H1 (cell line): ENCODE measurements around the gene ACACA. TPM values are rescaled to one million over a fixed set of nuclear protein-coding genes. Genes with fewer than 3 reads are reported as not detected.

ENCODE experiments used
- CTCF ChIA-PET: fragments of 300-600 bp; sonication (Branson Sonifier 250); formaldehyde crosslinking; loops from one replicate; lab custom pipeline; 2021; ENCODE audit not compliant: partially characterized antibody; lab: Charles Lee
- POLR2A ChIA-PET: fragments of 300-600 bp; sonication (Branson Sonifier 250); formaldehyde crosslinking; loops from one replicate; lab custom pipeline; 2021; ENCODE audit warnings: inconsistent platforms; ENCODE audit not compliant: partially characterized antibody; lab: Charles Lee
- DNase-seq, 2 experiments: peaks; one replicate each; pipeline versions ENCODE4 v3.0.0 to v3.0.0-alpha.2; 2010 to 2022; ENCODE audit warnings: low spot score in 2 of 2, low read depth in 1 of 2, mixed read lengths in 1 of 2
- FAIRE-seq: peaks from 2 replicates; lab custom pipeline; 2011; peaks lifted over from hg19 to GRCh38; lab: Jason Lieb, UNC
- H2AFZ ChIP-seq: 2 replicates; pipeline ENCODE4 v1.8.1; 2012; ENCODE audit warnings: low read length, inconsistent platforms
- H2AK5ac ChIP-seq: 2 replicates; pipeline ENCODE4 v1.6.1; 2013; ENCODE audit warnings: low read depth, low read length
- H2BK120ac ChIP-seq: replicated peaks from 2 replicates; pipeline ENCODE3; 2013; ENCODE audit warnings: low read depth, low read length, inconsistent platforms
- H2BK12ac ChIP-seq: 2 replicates; pipeline ENCODE4 v1.6.1; 2013; ENCODE audit warnings: low read depth, low read length
- H2BK15ac ChIP-seq: 2 replicates; pipeline ENCODE4 v1.6.1; 2013; ENCODE audit warnings: low read length
- H2BK20ac ChIP-seq: 2 replicates; pipeline ENCODE4 v1.6.1; 2013; ENCODE audit warnings: low read length
- H2BK5ac ChIP-seq: 2 replicates; pipeline ENCODE4 v1.6.1; 2013; ENCODE audit warnings: low read depth, low read length
- H3K14ac ChIP-seq: 2 replicates; pipeline ENCODE4 v1.6.1; 2013; ENCODE audit warnings: inconsistent platforms; ENCODE audit not compliant: insufficient read length
- H3K18ac ChIP-seq: 2 replicates; pipeline ENCODE4 v1.6.1; 2013; ENCODE audit warnings: low read length; ENCODE audit errors: extremely low read depth
- H3K23ac ChIP-seq: 2 replicates; pipeline ENCODE4 v1.6.1; 2013; ENCODE audit warnings: inconsistent platforms; ENCODE audit not compliant: insufficient read length
- H3K23me2 ChIP-seq: 2 replicates; pipeline ENCODE4 v1.6.1; 2013; ENCODE audit warnings: low read depth, low read length
- H3K27ac ChIP-seq: 2 replicates; pipeline ENCODE4 v1.6.1; 2011; ENCODE audit warnings: low read depth, low read length, inconsistent platforms
- H3K27me3 ChIP-seq, 4 experiments: replicated peaks in 1 of 4; 1 replicate in 1 of 4; 2 replicates in 3 of 4; pipeline versions ENCODE4 v1.6.1 to v1.8.1; 2011 to 2013; ENCODE audit warnings: low read length in 3 of 4, mild to moderate bottlenecking in 3 of 4, inconsistent platforms in 2 of 4, mixed read lengths in 2 of 4, moderate library complexity in 1 of 4; ENCODE audit not compliant: control insufficient read depth in 3 of 4, insufficient read depth in 3 of 4; ENCODE audit errors: extremely low read depth in 1 of 4
- H3K36me3 ChIP-seq, 4 experiments: 2 replicates each; pipeline versions ENCODE4 v1.6.1 to v1.8.1; 2011 to 2013; ENCODE audit warnings: mild to moderate bottlenecking in 4 of 4, low read length in 3 of 4, moderate library complexity in 2 of 4, control low read depth in 1 of 4, inconsistent platforms in 1 of 4; ENCODE audit not compliant: insufficient read depth in 4 of 4, control insufficient read depth in 2 of 4
- H3K4ac ChIP-seq: replicated peaks from 2 replicates; pipeline ENCODE3; 2013; ENCODE audit warnings: low read length, low read depth, mixed read lengths, inconsistent platforms; ENCODE audit not compliant: insufficient read length
- H3K4me1 ChIP-seq, 4 experiments: replicated peaks in 1 of 4; 1 replicate in 1 of 4; 2 replicates in 3 of 4; pipeline versions ENCODE4 v1.6.1 to v1.8.1; 2011 to 2013; ENCODE audit warnings: low read length in 3 of 4, inconsistent platforms in 2 of 4, mixed read lengths in 1 of 4; ENCODE audit not compliant: insufficient read depth in 4 of 4, control insufficient read depth in 3 of 4
- H3K4me2 ChIP-seq, 2 experiments: 2 replicates each; pipeline versions ENCODE4 v1.6.1 to v1.8.1; 2011 to 2013; ENCODE audit warnings: low read depth in 2 of 2, low read length in 2 of 2, control low read depth in 1 of 2, inconsistent platforms in 1 of 2, mild to moderate bottlenecking in 1 of 2; ENCODE audit not compliant: insufficient read depth in 1 of 2
- H3K4me3 ChIP-seq, 4 experiments: fragments of 200-600, 300-600 bp in 1 of 4; sonication (generic), shearing (Covaris generic), sonication (Bioruptor Twin) in 1 of 4; 2 replicates each; pipeline versions ENCODE4 v1.5.1 to v1.8.1; 2011 to 2016; ENCODE audit warnings: low read length in 4 of 4, low read depth in 3 of 4, control low read depth in 2 of 4, inconsistent platforms in 2 of 4, mild to moderate bottlenecking in 2 of 4, mixed read lengths in 1 of 4, moderate library complexity in 1 of 4; ENCODE audit not compliant: insufficient read depth in 2 of 4; ENCODE audit errors: extremely low read depth in 1 of 4
- H3K56ac ChIP-seq: replicated peaks from 2 replicates; pipeline ENCODE3; 2013; ENCODE audit warnings: low read depth, mild to moderate bottlenecking, mixed read lengths, low read length, inconsistent platforms; ENCODE audit not compliant: insufficient read length
- H3K79me1 ChIP-seq: 2 replicates; pipeline ENCODE4 v1.6.1; 2013; ENCODE audit warnings: low read depth, low read length, control low read depth
- H3K79me2 ChIP-seq, 2 experiments: 2 replicates each; pipeline versions ENCODE4 v1.6.1 to v1.8.1; 2012 to 2013; ENCODE audit warnings: low read length in 2 of 2, mild to moderate bottlenecking in 2 of 2, inconsistent platforms in 1 of 2; ENCODE audit not compliant: insufficient read depth in 2 of 2, control insufficient read depth in 1 of 2
- H3K9ac ChIP-seq, 4 experiments: replicated peaks in 1 of 4; 1 replicate in 1 of 4; 2 replicates in 3 of 4; pipeline versions ENCODE4 v1.6.1 to v1.8.1; 2011 to 2013; ENCODE audit warnings: low read depth in 3 of 4, low read length in 3 of 4, control low read depth in 2 of 4, mild to moderate bottlenecking in 2 of 4, moderate library complexity in 2 of 4, inconsistent platforms in 1 of 4; ENCODE audit errors: extremely low read depth in 1 of 4
- H3K9me3 ChIP-seq, 2 experiments: 2 replicates each; pipeline versions ENCODE4 v1.6.1 to v1.8.1; 2012 to 2013; ENCODE audit warnings: mild to moderate bottlenecking in 2 of 2, moderate library complexity in 2 of 2, control low read depth in 1 of 2, inconsistent platforms in 1 of 2, low read depth in 1 of 2, low read length in 1 of 2, mixed read lengths in 1 of 2; ENCODE audit not compliant: insufficient read depth in 2 of 2
- H4K20me1 ChIP-seq, 2 experiments: replicated peaks in 1 of 2; 2 replicates each; pipeline versions ENCODE3 to v1.8.1; 2011 to 2013; ENCODE audit warnings: inconsistent platforms in 2 of 2, low read length in 2 of 2, mild to moderate bottlenecking in 1 of 2; ENCODE audit not compliant: insufficient read depth in 2 of 2, control insufficient read depth in 1 of 2
- H4K5ac ChIP-seq: 2 replicates; pipeline ENCODE4 v1.6.1; 2013; ENCODE audit warnings: low read length, low read depth, mixed read lengths, inconsistent platforms; ENCODE audit not compliant: insufficient read length
- H4K8ac ChIP-seq: 2 replicates; pipeline ENCODE4 v1.8.0; 2013; ENCODE audit warnings: mild to moderate bottlenecking, moderate library complexity, low read length, inconsistent platforms; ENCODE audit not compliant: insufficient read depth; ENCODE audit errors: extremely low read depth
- H4K91ac ChIP-seq: replicated peaks from 2 replicates; pipeline ENCODE3; 2013; ENCODE audit warnings: low read length, mixed read lengths, inconsistent platforms; ENCODE audit not compliant: insufficient read length
- POLR2A ChIP-seq, 2 experiments: IDR thresholded peaks; 1 replicate in 1 of 2; 2 replicates in 1 of 2; pipeline ENCODE4 v1.6.1; 2011; ENCODE audit warnings: low read depth in 2 of 2, low read length in 2 of 2, mild to moderate bottlenecking in 2 of 2; ENCODE audit errors: control extremely low read depth in 1 of 2
- RAD21 ChIP-seq, 2 experiments: IDR thresholded peaks in 1 of 2; conservative IDR thresholded peaks in 1 of 2; 2 replicates each; pipeline ENCODE4 v1.6.1; 2011; ENCODE audit warnings: low read depth in 2 of 2, low read length in 2 of 2, improper control_type of control experiment in 1 of 2, inconsistent platforms in 1 of 2, mild to moderate bottlenecking in 1 of 2, moderate library complexity in 1 of 2
- RFX5 ChIP-seq: IDR thresholded peaks from 2 replicates; pipeline ENCODE4 v1.6.1; 2011; ENCODE audit warnings: low read depth, low read length, improper control_type of control experiment, borderline replicate concordance
- SP4 ChIP-seq: IDR thresholded peaks from 2 replicates; pipeline ENCODE4 v1.6.1; 2012; ENCODE audit warnings: low read length, inconsistent platforms
- WGBS, 2 experiments: shearing (Covaris generic) in 1 of 2; methylation state at CpG; one replicate each; pipeline versions ENCODE4 v1.1.6 to v1.1.7; 2013 to 2015; ENCODE audit warnings: low lambda C conversion rate in 2 of 2, mixed read lengths in 2 of 2, inconsistent platforms in 1 of 2, low coverage in 1 of 2, missing lambda C conversion rate in 1 of 2; ENCODE audit not compliant: insufficient replicate concordance in 2 of 2, insufficient coverage in 1 of 2, insufficient read length in 1 of 2; ENCODE audit errors: extremely low coverage in 1 of 2, missing lambda C conversion rate in 1 of 2; 5-methylcytosine and 5-hydroxymethylcytosine counted together
- polyA plus RNA-seq, 7 experiments: library from polyadenylated mRNA; depleted of rRNA in 3 of 7; stranded (reverse) in 5 of 7; unstranded in 2 of 7; fragments of >200 nt in 5 of 7; fragments of 200-250 nt in 2 of 7; gene quantifications; 1 replicate in 5 of 7; 2 replicates in 1 of 7; 4 replicates in 1 of 7; pipeline versions ENCODE4 v1.2.1 to v1.2.3, GENCODE V29; 2011 to 2013; ENCODE audit warnings: missing spikeins in 2 of 7, mixed read lengths in 2 of 7
- total RNA-seq: library from RNA; stranded (reverse); fragmentation: NEBNext Ultra II Directional; extraction: Animal tissue kit (Norgen Biotek cat#: 25700); gene quantifications from 2 replicates; pipeline ENCODE4 v1.2.1, GENCODE V29; 2021
- TF ChIP-seq, protein P1 (sequence below), 3 experiments: IDR thresholded peaks; 1 replicate in 2 of 3; 2 replicates in 1 of 3; pipeline versions ENCODE4 v1.5.1 to v1.6.1; 2011; ENCODE audit warnings: low read length in 3 of 3, mild to moderate bottlenecking in 3 of 3, inconsistent platforms in 2 of 3, low read depth in 1 of 3, moderate library complexity in 1 of 3; ENCODE audit not compliant: insufficient read depth in 1 of 3; ENCODE audit errors: control extremely low read depth in 1 of 3

ACACA gene
- total and polyA plus RNA-seq, 2 of the 8 experiments (the other 6 are each of a cell fraction or from before 2014, with no cell fraction given): 74.0 to 160 TPM

DNA sequence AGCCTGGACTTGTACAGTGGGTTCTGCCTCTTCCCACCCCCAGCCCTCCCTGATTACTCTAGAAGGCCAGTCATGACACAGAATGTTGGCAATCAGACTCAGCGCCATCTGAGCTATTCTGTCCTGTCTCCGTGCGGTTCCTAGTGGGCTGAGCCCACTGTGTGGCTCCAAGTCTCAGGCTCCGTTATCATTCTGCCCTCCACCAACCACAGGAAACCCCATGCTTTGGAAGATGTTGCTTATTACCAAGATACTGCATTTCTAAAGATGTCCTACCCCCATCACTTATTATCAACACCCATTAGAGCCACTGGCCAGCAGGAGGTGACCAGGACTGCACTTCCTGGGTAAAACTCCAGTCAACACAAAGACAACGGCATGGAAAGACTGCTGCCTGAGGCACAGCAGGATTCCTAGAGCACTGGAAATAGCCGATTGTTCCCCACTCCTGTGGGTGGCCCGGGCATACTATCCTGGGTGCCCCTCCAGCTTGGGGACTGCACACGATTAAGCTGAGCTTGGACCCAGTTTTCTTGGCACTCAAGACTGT is 324.2 kb downstream of the ACACA start:
- Histone ChIP-seq H3K79me1 (no peaks in the 10 kb centered on the region), H3K23ac (no peak overlapping the region), H4K20me1 (no peaks in the 10 kb centered on the region), H3K9me3 (peaks cover 0 to 11% of the 10 kb centered on the region in 2 experiments; a peak in 1 of 4 replicates), H3K79me2 (no peaks in the 10 kb centered on the region), H3K9ac (no peak overlapping the region), H3K27ac (0 out of 2 replicates have a peak overlapping the region, but pooled peaks have one; percentile 14), H3K27me3 (no peaks in the 10 kb centered on the region), H3K4me1 (peaks cover 6 to 18% (median 14%) of the 10 kb centered on the region in 4 experiments), H3K23me2 (no peaks in the 10 kb centered on the region), H4K5ac (no peak overlapping the region), H2AFZ (no peak overlapping the region), H3K14ac (no peak overlapping the region), H4K8ac (no peak overlapping the region), H2BK120ac (no peak overlapping the region), H2AK5ac (no peak overlapping the region), H4K91ac (no peak overlapping the region), H2BK5ac (peak overlapping the region; percentile 55), H3K4me2 (no peak overlapping the region; a peak in 1 of 4 replicates), H3K56ac (no peak overlapping the region), H3K18ac (peak overlapping the region; percentile 4; the same call in 1 of the 2 replicates), H2BK12ac (0 out of 2 replicates have a peak overlapping the region, but pooled peaks have one; percentile 90), H3K4me3 (no peak overlapping the region), H2BK20ac (no peak overlapping the region), H3K4ac (no peak overlapping the region), H2BK15ac (peak overlapping the region; percentile 97; the same call in 1 of the 2 replicates), H3K36me3 (peaks cover 6 to 28% (median 22%) of the 10 kb centered on the region in 4 experiments; a peak in 7 of 8 replicates)
- FAIRE-seq: no peak
- POLR2A ChIA-PET: interaction anchor here (1.0 to 2.8 kb wide), 9 partner anchors 10 to 567 kb away, joined by 3 to 12 read pairs (median 5); no protein-coding TSS in a partner anchor
- TF ChIP-seq POLR2A (IDR thresholded peaks at IDR 0.05; ENCODE audit: control extremely low read depth in 1 of 2, low read depth in 2 of 2, low read length in 2 of 2) (no peak), RFX5 (no peak), SP4 (0 out of 2 replicates have a peak, but pooled peaks have one; percentile 15), RAD21 (IDR thresholded peaks at IDR 0.05 in 1 of 2, conservative IDR thresholded peaks at IDR 0.05 in 1 of 2; ENCODE audit: low read depth in 2 of 2, low read length in 2 of 2) (peak; percentile 36 to 42; a peak in 3 of 4 replicates)
- TF ChIP-seq, protein P1, sequence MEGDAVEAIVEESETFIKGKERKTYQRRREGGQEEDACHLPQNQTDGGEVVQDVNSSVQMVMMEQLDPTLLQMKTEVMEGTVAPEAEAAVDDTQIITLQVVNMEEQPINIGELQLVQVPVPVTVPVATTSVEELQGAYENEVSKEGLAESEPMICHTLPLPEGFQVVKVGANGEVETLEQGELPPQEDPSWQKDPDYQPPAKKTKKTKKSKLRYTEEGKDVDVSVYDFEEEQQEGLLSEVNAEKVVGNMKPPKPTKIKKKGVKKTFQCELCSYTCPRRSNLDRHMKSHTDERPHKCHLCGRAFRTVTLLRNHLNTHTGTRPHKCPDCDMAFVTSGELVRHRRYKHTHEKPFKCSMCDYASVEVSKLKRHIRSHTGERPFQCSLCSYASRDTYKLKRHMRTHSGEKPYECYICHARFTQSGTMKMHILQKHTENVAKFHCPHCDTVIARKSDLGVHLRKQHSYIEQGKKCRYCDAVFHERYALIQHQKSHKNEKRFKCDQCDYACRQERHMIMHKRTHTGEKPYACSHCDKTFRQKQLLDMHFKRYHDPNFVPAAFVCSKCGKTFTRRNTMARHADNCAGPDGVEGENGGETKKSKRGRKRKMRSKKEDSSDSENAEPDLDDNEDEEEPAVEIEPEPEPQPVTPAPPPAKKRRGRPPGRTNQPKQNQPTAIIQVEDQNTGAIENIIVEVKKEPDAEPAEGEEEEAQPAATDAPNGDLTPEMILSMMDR (IDR thresholded peaks at IDR 0.05; ENCODE audit: control extremely low read depth in 1 of 3, insufficient read depth in 1 of 3, low read depth in 1 of 3, low read length in 3 of 3): peak in 1 of 3 experiments; percentile 10; a peak in 1 of 4 replicates
- CTCF ChIA-PET: interaction anchor here (0.6 to 2.8 kb wide), 13 partner anchors 9 to 404 kb away, joined by 3 to 14 read pairs (median 3); no protein-coding TSS in a partner anchor
- DNase-seq: no peak
- 86% methylated on average over 8 of the region's 8 CpGs; no CpG with 5 or more reads in 1 of the 2 experiments for WGBS, 2 experiments
